ENCODE measurements around the gene SCAP.

DNA sequence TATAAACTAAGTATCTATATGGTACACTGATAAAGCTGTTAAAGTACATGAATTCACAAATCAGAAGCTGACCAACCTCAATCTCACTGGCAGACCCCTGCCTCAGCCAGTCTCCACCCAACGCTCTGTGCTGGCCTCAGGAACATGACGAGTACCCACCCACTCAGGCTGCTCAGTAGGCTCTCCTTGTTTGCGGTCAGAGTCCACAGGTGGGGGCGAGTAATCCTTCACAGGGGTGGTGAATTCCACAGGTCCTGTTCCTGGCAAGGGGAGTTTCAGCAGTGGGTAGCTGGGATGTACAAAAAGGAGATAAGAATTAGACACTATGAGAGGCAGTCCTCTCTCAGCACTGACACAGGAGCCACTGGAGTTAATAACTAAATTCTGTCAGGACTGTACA lies 40.9 kb downstream of the SCAP start:
- TF ChIP-seq POLR2AphosphoS5 (IDR thresholded peaks at IDR 0.05; ENCODE audit: borderline replicate concordance, low read depth, low read length) (no peak), EZH2 (IDR thresholded peaks at IDR 0.05) (no peak)

All from SK-N-MC (cell line).